ACC112 (cell line): ENCODE measurements around the gene ATG7.
"Not testable (repeated sequence)": the region's sequence is repeated elsewhere in the genome, so short reads cannot be mapped to it uniquely, and the experiment has no call there.

Experiments used
- H2AFZ ChIP-seq: fragments of 200-600 bp; sonication (generic); one replicate; pipeline ENCODE4 v1.6.0; 2017; ENCODE audit warnings: antibody characterized with exemption, low read length; ENCODE audit not compliant: unreplicated experiment
- H3K27ac ChIP-seq: fragments of 200-600 bp; sonication (generic); 2 replicates; pipeline ENCODE4 v1.5.1; 2014; ENCODE audit warnings: low read depth, mild to moderate bottlenecking, antibody characterized with exemption, low read length, moderate library complexity
- H3K27me3 ChIP-seq: fragments of 200-600 bp; sonication (generic); 2 replicates; pipeline ENCODE4 v1.6.1; 2014; ENCODE audit warnings: mild to moderate bottlenecking, antibody characterized with exemption, low read length, moderate library complexity, mixed read lengths; ENCODE audit not compliant: insufficient read depth
- H3K36me3 ChIP-seq: fragments of 200-600 bp; sonication (generic); 2 replicates; pipeline ENCODE4 v1.6.1; 2016; ENCODE audit warnings: mild to moderate bottlenecking, antibody characterized with exemption, low read length, moderate library complexity, mixed read lengths; ENCODE audit not compliant: insufficient read depth
- H3K4me1 ChIP-seq: fragments of 200-600 bp; sonication (generic); one replicate; pipeline ENCODE4 v1.6.1; 2016; ENCODE audit warnings: low read length, mixed read lengths; ENCODE audit not compliant: insufficient read depth, unreplicated experiment, control insufficient read depth
- H3K4me3 ChIP-seq: fragments of 200-600 bp; sonication (generic); 2 replicates; pipeline ENCODE4 v1.5.1; 2014; ENCODE audit warnings: mild to moderate bottlenecking, low read depth, low read length
- H3K79me2 ChIP-seq: fragments of 200-600 bp; sonication (generic); one replicate; pipeline ENCODE4 v1.6.0; 2016; ENCODE audit warnings: low read length; ENCODE audit not compliant: control insufficient read depth, unreplicated experiment, insufficient read depth

Gene ATG7

DNA sequence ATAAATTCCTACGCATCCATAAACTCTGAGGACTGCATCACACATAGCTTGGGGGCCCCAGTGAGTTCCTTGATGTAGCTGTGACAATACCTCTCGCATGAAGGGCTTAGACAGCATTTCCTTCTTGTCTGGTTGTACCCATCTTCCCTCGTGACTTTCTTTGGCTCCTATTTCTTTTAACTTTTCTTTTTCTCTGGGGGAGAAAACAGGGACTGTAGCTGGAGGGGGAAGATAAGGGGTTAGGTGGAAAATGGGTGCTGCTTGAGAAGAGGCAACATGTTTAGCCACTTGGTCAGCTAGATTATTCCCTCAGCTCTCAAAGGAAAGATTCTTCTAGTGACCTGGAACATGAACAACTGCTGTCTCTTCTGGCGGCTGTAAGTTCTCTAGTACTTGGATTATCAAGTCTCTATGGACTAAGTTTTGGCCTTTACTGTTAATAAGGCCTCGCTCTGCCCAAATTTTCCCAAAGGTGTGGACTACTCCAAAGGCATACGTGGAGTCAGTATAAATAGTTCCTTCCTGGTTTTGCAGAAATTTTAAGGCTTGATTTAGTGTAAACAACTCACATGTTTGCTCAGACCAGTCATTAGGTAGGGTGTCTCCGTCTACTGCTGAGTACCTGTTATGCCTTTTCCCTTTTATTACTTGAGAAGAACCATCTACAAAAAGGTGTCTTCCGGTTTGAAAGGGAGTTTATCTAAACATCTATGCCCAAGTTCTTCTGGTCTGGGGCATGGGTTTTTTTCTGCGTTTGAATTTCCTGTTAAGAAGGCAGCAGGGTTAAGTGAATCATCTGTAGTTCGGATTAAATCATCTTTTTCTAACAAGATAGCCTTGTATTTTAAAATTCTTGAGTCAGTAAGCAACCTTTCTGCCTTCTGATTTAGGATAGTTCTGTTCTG lies 21.0 kb upstream of the ATG7 start:
- no peaks in the 10 kb centered on the region for H3K27me3 ChIP-seq
- peaks cover 13% of the 10 kb centered on the region; the same call in 1 of the 2 replicates for H3K36me3 ChIP-seq
- H3K4me3 ChIP-seq = no peak overlapping the region
- peaks cover 35% of the 10 kb centered on the region for H3K79me2 ChIP-seq
- H2AFZ ChIP-seq = no peak overlapping the region
- no peak overlapping the region for H3K27ac ChIP-seq
- peaks cover 12% of the 10 kb centered on the region for H3K4me1 ChIP-seq

DNA sequence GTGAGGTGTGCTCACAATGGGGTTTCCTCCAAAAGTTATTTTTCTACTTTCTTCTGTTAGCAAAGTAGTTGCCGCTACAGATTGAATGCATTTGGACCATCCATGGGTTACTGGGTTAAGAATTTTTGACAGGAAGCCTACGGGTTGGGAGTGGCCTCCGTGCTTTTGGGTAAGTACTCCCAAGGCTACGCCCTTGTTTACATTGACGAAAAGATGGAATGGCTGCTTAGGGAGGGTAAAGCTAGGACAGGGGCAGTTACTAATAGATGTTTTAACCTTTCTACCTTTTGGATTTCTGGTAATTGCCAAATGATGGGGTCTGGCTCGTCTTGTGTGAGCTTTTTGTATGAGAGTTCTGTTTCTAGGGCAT lies 20.4 kb upstream of the ATG7 start:
- Histone ChIP-seq H3K27ac (no peak overlapping the region), H3K4me1 (peaks cover 7% of the 10 kb centered on the region)

DNA sequence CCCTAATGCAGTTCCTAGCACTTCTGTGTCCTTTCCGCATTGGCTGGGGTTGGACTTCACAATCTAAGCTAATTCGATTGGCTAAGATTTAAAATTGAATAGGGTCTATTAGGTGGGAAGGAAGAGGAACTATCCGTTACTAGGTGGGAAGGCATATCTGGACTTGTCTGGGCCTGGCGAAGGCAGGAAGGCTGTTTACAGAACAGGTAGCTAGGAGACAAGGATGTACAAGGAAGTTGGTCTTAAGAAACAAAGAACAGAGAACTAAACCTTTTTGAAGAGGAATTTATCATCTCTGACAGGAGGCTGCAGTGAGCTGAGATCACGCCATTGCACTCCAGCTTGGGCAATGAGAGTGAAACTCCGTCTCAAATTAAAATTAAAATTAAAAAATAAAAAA lies 17.3 kb upstream of the ATG7 start:
- no peaks in the 10 kb centered on the region for H3K27me3 ChIP-seq
- peaks cover 20% of the 10 kb centered on the region; the same call in 1 of the 2 replicates for H3K36me3 ChIP-seq
- peaks cover 24% of the 10 kb centered on the region for H3K79me2 ChIP-seq
- no peaks in the 10 kb centered on the region for H3K4me1 ChIP-seq
- H3K27ac ChIP-seq = no peak overlapping the region
- no peak overlapping the region for H3K4me3 ChIP-seq
- H2AFZ ChIP-seq = no peak overlapping the region

More for the DNA sequence above, 20.4 kb upstream of the ATG7 start:
- no peak overlapping the region for H2AFZ ChIP-seq
- no peak overlapping the region for H3K4me3 ChIP-seq
- peaks cover 13% of the 10 kb centered on the region; the same call in 1 of the 2 replicates for H3K36me3 ChIP-seq
- peaks cover 35% of the 10 kb centered on the region for H3K79me2 ChIP-seq
- H3K27me3 ChIP-seq = no peaks in the 10 kb centered on the region

DNA sequence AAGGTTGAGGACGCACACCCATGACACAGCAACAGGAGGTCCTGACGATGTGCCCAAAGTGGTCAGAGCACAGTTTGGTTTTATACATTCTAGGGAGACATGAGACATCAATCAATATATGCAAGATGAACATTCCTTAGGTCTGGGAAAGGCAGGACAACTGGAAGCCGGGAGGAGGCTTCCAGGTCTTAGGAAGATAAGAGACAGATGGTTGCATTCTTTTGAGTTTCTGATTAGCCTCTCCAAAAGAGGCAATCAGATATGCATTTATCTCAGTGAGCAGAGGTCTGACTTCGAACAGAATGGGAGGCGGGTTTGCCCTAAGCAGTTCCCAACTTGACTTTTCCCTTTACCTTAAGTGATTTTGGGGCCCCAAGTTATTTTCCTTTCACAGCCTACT lies 16.7 kb upstream of the ATG7 start:
- H3K27ac ChIP-seq, H2AFZ ChIP-seq, H3K27me3 ChIP-seq, H3K4me3 ChIP-seq, H3K4me1 ChIP-seq: not testable (repeated sequence)
- H3K36me3 ChIP-seq = peaks cover 21% of the 10 kb centered on the region; the same call in 1 of the 2 replicates
- peaks cover 20% of the 10 kb centered on the region for H3K79me2 ChIP-seq

DNA sequence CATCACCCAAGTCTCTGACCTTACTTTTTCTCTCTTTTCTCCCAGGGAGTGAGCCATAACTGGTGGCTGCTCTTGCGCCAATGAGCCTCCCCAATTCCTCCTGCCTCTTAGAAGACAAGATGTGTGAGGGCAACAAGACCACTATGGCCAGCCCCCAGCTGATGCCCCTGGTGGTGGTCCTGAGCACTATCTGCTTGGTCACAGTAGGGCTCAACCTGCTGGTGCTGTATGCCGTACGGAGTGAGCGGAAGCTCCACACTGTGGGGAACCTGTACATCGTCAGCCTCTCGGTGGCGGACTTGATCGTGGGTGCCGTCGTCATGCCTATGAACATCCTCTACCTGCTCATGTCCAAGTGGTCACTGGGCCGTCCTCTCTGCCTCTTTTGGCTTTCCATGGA lies 13.2 kb upstream of the ATG7 start:
- no peak overlapping the region for H3K27ac ChIP-seq
- no peak overlapping the region for H2AFZ ChIP-seq

DNA sequence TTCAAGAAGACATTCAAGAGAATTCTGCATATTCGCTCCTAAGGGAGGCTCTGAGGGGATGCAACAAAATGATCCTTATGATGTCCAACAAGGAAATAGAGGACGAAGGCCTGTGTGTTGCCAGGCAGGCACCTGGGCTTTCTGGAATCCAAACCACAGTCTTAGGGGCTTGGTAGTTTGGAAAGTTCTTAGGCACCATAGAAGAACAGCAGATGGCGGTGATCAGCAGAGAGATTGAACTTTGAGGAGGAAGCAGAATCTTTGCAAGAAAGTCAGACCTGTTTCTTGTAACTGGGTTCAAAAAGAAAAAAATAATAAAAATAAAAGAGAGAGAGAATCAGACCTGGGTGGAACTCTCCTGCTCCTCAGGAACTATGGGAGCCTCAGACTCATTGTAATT lies 11.7 kb upstream of the ATG7 start:
- Histone ChIP-seq H3K4me1 (no peaks in the 10 kb centered on the region), H3K79me2 (no peaks in the 10 kb centered on the region), H3K27me3 (no peaks in the 10 kb centered on the region), H2AFZ (no peak overlapping the region), H3K27ac (no peak overlapping the region), H3K36me3 (peaks cover 17% of the 10 kb centered on the region; the same call in 1 of the 2 replicates), H3K4me3 (no peak overlapping the region)

More for the DNA sequence above, 13.2 kb upstream of the ATG7 start:
- Histone ChIP-seq H3K4me1 (no peaks in the 10 kb centered on the region), H3K36me3 (peaks cover 27% of the 10 kb centered on the region; the same call in 1 of the 2 replicates), H3K27me3 (no peaks in the 10 kb centered on the region), H3K4me3 (no peak overlapping the region), H3K79me2 (peaks cover 7% of the 10 kb centered on the region)

DNA sequence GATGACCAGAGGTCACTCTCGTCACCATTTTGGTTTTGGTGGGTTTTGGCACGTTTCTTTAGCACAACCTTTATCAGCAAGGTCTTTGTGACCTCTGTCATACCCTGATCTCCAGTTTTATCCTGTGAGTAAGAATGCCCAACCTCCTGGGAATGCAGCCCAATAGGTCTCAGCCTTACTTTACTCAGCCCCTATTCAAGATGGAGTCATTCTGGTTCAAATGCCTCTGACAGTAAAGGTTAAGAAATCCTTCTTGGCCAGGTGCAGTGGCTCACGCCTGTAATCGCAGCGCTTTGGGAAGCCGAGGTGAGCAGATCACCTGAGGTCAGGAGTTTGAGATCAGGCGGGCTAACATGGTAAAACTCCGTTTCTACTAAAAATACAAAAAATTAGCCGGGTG lies 3.2 kb upstream of the ATG7 start:
- Histone ChIP-seq H3K79me2 (peaks cover 18% of the 10 kb centered on the region), H3K36me3 (no peaks in the 10 kb centered on the region), H2AFZ (no peak overlapping the region), H3K27me3 (no peaks in the 10 kb centered on the region), H3K27ac (no peak overlapping the region), H3K4me1 (peaks cover 8% of the 10 kb centered on the region), H3K4me3 (no peak overlapping the region)

DNA sequence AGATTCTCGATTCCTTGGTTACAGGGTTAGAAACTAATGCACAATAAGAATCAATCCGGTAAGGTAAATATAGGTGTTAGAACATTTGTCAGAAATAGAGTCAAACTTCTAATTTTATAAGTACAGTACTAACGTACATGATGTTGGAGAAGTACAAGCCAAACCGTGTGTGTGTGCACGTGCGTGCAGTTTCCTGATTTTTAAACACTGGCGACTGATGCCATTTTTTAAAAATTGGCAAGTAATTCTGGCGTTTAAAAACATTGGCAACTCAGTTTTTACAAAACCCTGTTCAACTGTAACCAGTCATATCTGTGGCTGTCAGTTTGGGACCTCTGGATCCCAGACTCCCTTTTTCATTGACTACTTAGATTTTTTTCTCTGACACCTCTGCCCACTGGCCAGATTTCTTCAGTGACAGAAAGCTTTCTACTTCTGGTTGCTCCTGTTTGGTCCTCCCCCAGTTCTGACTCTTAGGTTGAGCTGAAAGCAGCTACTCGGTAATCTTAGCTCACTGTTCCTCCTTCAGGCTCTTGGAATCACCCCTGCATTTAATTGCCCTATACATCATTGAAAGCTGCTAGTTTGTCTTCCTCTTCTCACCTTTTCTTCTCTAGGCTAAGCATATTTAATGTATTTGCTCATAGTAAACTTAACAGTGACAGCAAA lies 843 bp downstream of the ATG7 start:
- Histone ChIP-seq H3K4me1 (peaks cover 20% of the 10 kb centered on the region), H2AFZ (peak overlapping the region; percentile 77), H3K27ac (peak overlapping the region; percentile 60; the same call in 1 of the 2 replicates), H3K79me2 (peaks cover 49% of the 10 kb centered on the region), H3K4me3 (peak overlapping the region; percentile 95), H3K36me3 (peaks cover 5% of the 10 kb centered on the region; the same call in 1 of the 2 replicates), H3K27me3 (no peaks in the 10 kb centered on the region)

DNA sequence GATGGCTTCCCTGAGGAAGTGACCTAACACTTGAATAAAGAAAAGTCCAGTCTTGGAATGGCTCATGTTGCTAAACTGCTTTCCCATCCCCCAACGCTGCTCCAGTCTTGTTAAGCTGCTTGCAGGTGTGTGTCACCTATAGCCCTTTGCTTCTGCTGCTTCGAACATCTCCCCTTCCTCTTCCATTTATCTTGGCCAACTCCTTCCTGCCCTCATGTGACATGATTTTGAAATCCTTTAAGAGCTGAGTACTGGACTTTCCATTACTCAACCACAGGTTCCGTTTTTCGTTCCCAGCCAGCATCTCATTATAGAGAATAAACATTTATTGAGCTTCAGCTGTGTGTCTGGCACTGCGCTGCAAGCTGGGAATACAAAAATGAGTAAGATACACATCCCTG lies 1.7 kb downstream of the ATG7 start:
- Histone ChIP-seq H3K27ac (no peak overlapping the region), H3K79me2 (peaks cover 49% of the 10 kb centered on the region), H2AFZ (no peak overlapping the region), H3K4me1 (peaks cover 26% of the 10 kb centered on the region), H3K4me3 (peak overlapping the region; percentile 95), H3K36me3 (peaks cover 5% of the 10 kb centered on the region; the same call in 1 of the 2 replicates), H3K27me3 (no peaks in the 10 kb centered on the region)

DNA sequence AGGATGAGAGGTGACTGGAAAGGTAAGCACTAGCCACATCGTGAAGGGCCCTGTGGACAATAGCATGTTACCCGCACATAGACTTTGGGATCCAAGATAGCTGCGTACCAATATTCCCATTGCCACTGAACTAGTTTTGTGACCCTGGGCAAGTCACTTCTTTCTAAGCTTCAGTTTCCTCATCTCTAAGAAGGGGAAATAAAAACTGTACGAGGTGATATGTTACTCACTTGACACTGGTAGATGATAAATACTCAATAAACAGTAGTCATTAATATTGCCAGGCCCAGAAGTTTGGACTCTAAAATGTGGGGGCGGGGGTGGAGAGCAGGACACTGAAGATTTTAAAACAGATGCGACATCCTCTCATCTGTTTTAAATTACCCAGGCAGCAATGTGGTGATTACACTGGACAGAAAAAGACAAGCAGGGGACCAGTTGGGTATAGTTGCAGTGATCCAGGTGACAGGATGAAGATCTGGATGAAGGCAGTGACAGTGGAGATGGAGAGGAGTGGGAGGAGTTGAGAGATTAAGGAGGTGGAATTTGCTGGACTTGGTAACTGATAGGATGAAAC lies 2.5 kb downstream of the ATG7 start:
- Histone ChIP-seq H3K27ac (no peak overlapping the region), H2AFZ (no peak overlapping the region), H3K4me3 (no peak overlapping the region; the same call in 1 of the 2 replicates), H3K27me3 (no peaks in the 10 kb centered on the region), H3K4me1 (peaks cover 33% of the 10 kb centered on the region), H3K36me3 (peaks cover 5% of the 10 kb centered on the region), H3K79me2 (peaks cover 51% of the 10 kb centered on the region)
